ENCODE measurements around the gene KRT6C.

KRT6C gene

DNA sequence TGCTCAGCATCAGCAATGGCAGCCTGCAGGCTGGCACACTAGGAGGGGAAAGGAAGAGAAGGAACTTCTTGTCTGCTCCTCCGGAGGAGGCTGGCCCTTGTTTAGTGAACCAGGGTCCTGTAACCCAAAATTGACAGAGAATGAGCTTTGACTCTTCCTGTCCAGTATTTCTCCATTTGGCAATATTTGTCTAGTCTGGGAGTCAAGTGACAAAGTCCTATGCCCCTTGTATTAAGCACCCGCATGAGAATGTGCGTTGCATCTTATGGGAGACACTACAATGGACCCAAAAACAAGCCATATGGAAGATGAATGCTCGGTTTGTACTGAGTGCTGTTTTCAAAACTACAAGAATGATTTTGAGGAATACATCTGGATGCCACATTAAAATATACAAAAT is 3.8 kb downstream of the KRT6C start:
- Histone ChIP-seq H3K9ac (ENCODE audit: low read length) (no peak overlapping the region), H3K27ac (ENCODE audit: low read depth, low read length) (no peak overlapping the region), H2AFZ (ENCODE audit: low read depth, low read length, severe bottlenecking) (no peak overlapping the region), H3K36me3 (ENCODE audit: low read length) (no peaks in the 10 kb centered on the region), H3K27me3 (ENCODE audit: low read length) (no peaks in the 10 kb centered on the region), H3K4me2 (ENCODE audit: low read depth, low read length, poor library complexity, severe bottlenecking) (no peak overlapping the region), H4K20me1 (ENCODE audit: low read depth, low read length) (no peaks in the 10 kb centered on the region), H3K4me3 (ENCODE audit: insufficient read depth, low read length, poor library complexity, severe bottlenecking) (no peak overlapping the region), H3K9me2 (replicated peaks; ENCODE audit: insufficient read depth, low read length) (no peaks in the 10 kb centered on the region), H3K79me2 (ENCODE audit: insufficient read depth, low read length) (no peaks in the 10 kb centered on the region), H3K9me3 (ENCODE audit: insufficient read depth, low read length) (no peaks in the 10 kb centered on the region), H3F3A (ENCODE audit: insufficient read depth) (no peaks in the 10 kb centered on the region)
- no peak for TF ChIP-seq EZH2phosphoT487 (conservative IDR thresholded peaks at IDR 0.05; ENCODE audit: low read length)
- TF ChIP-seq, protein P1, sequence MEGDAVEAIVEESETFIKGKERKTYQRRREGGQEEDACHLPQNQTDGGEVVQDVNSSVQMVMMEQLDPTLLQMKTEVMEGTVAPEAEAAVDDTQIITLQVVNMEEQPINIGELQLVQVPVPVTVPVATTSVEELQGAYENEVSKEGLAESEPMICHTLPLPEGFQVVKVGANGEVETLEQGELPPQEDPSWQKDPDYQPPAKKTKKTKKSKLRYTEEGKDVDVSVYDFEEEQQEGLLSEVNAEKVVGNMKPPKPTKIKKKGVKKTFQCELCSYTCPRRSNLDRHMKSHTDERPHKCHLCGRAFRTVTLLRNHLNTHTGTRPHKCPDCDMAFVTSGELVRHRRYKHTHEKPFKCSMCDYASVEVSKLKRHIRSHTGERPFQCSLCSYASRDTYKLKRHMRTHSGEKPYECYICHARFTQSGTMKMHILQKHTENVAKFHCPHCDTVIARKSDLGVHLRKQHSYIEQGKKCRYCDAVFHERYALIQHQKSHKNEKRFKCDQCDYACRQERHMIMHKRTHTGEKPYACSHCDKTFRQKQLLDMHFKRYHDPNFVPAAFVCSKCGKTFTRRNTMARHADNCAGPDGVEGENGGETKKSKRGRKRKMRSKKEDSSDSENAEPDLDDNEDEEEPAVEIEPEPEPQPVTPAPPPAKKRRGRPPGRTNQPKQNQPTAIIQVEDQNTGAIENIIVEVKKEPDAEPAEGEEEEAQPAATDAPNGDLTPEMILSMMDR (IDR thresholded peaks at IDR 0.05; ENCODE audit: insufficient read depth, low read length, poor library complexity, severe bottlenecking): no peak

- TF ChIP-seq, protein P1 (IDR thresholded peaks at IDR 0.05; ENCODE audit: insufficient read depth, low read length, poor library complexity, severe bottlenecking): no peak
- no peak for TF ChIP-seq EZH2phosphoT487 (conservative IDR thresholded peaks at IDR 0.05; ENCODE audit: low read length)
- no peaks in the 10 kb centered on the region for H3F3A ChIP-seq (ENCODE audit: insufficient read depth)
- H3K4me3 ChIP-seq (ENCODE audit: insufficient read depth, low read length, poor library complexity, severe bottlenecking): no peak overlapping the region
- H3K36me3 ChIP-seq (ENCODE audit: low read length): no peaks in the 10 kb centered on the region
- H3K9me2 ChIP-seq (replicated peaks; ENCODE audit: insufficient read depth, low read length): no peaks in the 10 kb centered on the region
- H4K20me1 ChIP-seq (ENCODE audit: low read depth, low read length): no peaks in the 10 kb centered on the region
- H3K4me2 ChIP-seq (ENCODE audit: low read depth, low read length, poor library complexity, severe bottlenecking): no peak overlapping the region
- H3K9me3 ChIP-seq (ENCODE audit: insufficient read depth, low read length): no peaks in the 10 kb centered on the region
- no peaks in the 10 kb centered on the region for H3K79me2 ChIP-seq (ENCODE audit: insufficient read depth, low read length)
- no peak overlapping the region for H3K9ac ChIP-seq (ENCODE audit: low read length)
- H2AFZ ChIP-seq (ENCODE audit: low read depth, low read length, severe bottlenecking): no peak overlapping the region
- no peak overlapping the region for H3K27ac ChIP-seq (ENCODE audit: low read depth, low read length)
- no peaks in the 10 kb centered on the region for H3K27me3 ChIP-seq (ENCODE audit: low read length)
These were observed 8.7 kb downstream of the KRT6C start for GRCh38 chr12:52464897-52465296.

GRCh38 chr12:52461693-52462092 is 11.9 kb downstream of the KRT6C start:
- no peaks in the 10 kb centered on the region for H3K79me2 ChIP-seq (ENCODE audit: insufficient read depth, low read length)
- no peak overlapping the region for H3K9ac ChIP-seq (ENCODE audit: low read length)
- H3K36me3 ChIP-seq (ENCODE audit: low read length): no peaks in the 10 kb centered on the region
- H3K4me3 ChIP-seq (ENCODE audit: insufficient read depth, low read length, poor library complexity, severe bottlenecking): no peak overlapping the region
- TF ChIP-seq EZH2phosphoT487 (conservative IDR thresholded peaks at IDR 0.05; ENCODE audit: low read length): no peak
- TF ChIP-seq, protein P1 (IDR thresholded peaks at IDR 0.05; ENCODE audit: insufficient read depth, low read length, poor library complexity, severe bottlenecking): no peak
- H2AFZ ChIP-seq (ENCODE audit: low read depth, low read length, severe bottlenecking): no peak overlapping the region
- no peaks in the 10 kb centered on the region for H3F3A ChIP-seq (ENCODE audit: insufficient read depth)
- H3K9me3 ChIP-seq (ENCODE audit: insufficient read depth, low read length): no peaks in the 10 kb centered on the region
- H3K27me3 ChIP-seq (ENCODE audit: low read length): no peaks in the 10 kb centered on the region
- no peaks in the 10 kb centered on the region for H4K20me1 ChIP-seq (ENCODE audit: low read depth, low read length)
- no peak overlapping the region for H3K4me2 ChIP-seq (ENCODE audit: low read depth, low read length, poor library complexity, severe bottlenecking)
- H3K27ac ChIP-seq (ENCODE audit: low read depth, low read length): no peak overlapping the region
- no peaks in the 10 kb centered on the region for H3K9me2 ChIP-seq (replicated peaks; ENCODE audit: insufficient read depth, low read length)
